ENCODE data around the gene RBP3. TPM values are rescaled to one million over a fixed set of nuclear protein-coding genes. Genes with fewer than 3 reads are reported as not detected.

The RBP3 gene
- total and polyA plus RNA-seq, 8 donors: not detected

- peak overlapping the region in 3 of 5 donors; percentile 20 to 48 (median 40) for H3K27ac ChIP-seq
- DNase-seq: peak; percentile 59 to 81
- TF ChIP-seq POLR2AphosphoS5 (IDR thresholded peaks at IDR 0.05): peak in 2 of 3 donors; percentile 5 to 54
- no peak for TF ChIP-seq POLR2A (IDR thresholded peaks at IDR 0.05)
- H3K4me1 ChIP-seq: peaks cover 22 to 42% (median 30%) of the 10 kb centered on the region in 4 donors
- no peak overlapping the region for H3K4me3 ChIP-seq
- intact Hi-C loops (cut with DNase I; ENCODE audit: low total_unique reads): loop anchor here (5.0 kb wide), 1 partner anchor 1098 kb away; no protein-coding TSS in a partner anchor
- no peaks in the 10 kb centered on the region for H3K36me3 ChIP-seq
- 43 to 73% (median 57%) methylated on average over 8 of the region's 8 CpGs for WGBS, 5 donors
- H3K27me3 ChIP-seq: peaks cover 0 to 23% (median 0%) of the 10 kb centered on the region in 3 donors
- H3K9me3 ChIP-seq: no peaks in the 10 kb centered on the region
Measured at GRCh38 chr10:47380341-47381102, 32.4 kb downstream of the RBP3 start.

DNA sequence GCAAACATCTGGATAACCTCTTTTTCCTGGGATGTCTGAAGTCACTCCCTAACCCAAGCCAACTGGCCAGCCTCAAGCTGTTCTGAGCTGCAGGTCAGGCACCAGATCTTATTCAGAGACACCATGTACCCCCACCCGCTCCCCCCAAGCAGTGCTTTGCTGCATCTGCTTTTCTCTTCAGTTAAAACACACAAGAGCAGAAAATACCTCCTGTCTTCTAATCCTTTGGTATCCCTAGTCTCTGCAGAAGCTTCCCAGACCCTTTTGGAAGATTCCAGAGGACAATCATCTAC lies 32.9 kb downstream of the RBP3 start:
- H3K27me3 ChIP-seq: peaks cover 0 to 22% (median 0%) of the 10 kb centered on the region in 3 donors
- H3K4me1 ChIP-seq: peaks cover 22 to 42% (median 30%) of the 10 kb centered on the region in 4 donors
- WGBS, 5 donors: 24 to 77% (median 48%) methylated on average over 1 of the region's 1 CpG
- no peaks in the 10 kb centered on the region for H3K9me3 ChIP-seq
- no peak overlapping the region for H3K4me3 ChIP-seq
- DNase-seq: no peak
- peak overlapping the region in 3 of 5 donors; percentile 20 to 48 (median 40) for H3K27ac ChIP-seq
- TF ChIP-seq POLR2A (IDR thresholded peaks at IDR 0.05): no peak
- H3K36me3 ChIP-seq: no peaks in the 10 kb centered on the region
- intact Hi-C loops (cut with DNase I; ENCODE audit: low total_unique reads): loop anchor here (5.0 kb wide), 1 partner anchor 1099 kb away; no protein-coding TSS in a partner anchor

DNA sequence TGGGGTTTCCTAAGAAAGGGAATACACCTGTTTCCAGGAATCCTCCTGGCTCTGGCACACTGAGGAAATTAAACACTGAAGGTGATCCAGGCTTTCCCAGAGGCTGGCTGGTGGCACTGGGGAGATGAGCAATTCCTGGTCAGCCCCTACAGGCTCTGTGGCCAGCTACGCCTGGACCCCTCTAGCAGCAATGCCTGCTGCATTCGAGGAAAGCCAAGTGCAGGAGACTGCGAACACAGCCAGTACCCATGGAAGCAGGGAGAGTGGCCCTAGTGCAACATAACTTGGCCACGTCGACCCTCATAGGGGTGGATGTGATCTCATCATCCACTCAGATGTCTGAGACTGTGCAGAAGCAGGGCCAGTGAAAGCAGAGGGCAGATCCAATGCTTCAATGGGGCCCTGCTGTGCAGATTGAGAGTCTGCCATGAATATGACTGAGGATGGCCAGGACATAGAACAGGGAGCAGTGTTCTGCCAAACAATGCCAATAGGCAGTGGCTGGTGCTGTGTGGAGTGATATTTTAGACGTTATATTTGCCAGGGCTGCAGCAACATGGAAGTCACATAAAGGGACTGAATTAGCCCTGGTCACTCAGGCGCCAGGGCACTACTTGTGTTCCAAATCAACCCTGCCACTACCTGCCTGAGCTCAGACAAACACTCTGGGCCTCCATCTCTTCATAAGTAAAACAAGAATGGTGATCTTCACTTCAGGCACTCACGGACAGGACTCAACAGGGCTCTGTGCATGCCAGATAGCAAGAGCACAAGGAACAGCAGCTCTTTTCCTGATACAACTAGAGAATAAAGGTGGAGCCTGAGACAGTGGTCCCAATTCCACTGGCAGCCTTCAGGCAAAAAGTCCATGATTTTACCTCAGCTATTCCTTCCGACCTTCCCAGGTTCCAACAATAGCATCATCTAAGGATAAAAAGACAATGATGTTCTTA lies 33.5 kb downstream of the RBP3 start:
- Histone ChIP-seq H3K4me3 (no peak overlapping the region), H3K27me3 (peaks cover 0 to 15% (median 0%) of the 10 kb centered on the region in 3 donors), H3K9me3 (no peaks in the 10 kb centered on the region), H3K4me1 (peaks cover 22 to 41% (median 30%) of the 10 kb centered on the region in 4 donors), H3K36me3 (no peaks in the 10 kb centered on the region), H3K27ac (peak overlapping the region in 3 of 5 donors; percentile 20 to 48 (median 40))
- intact Hi-C loops (cut with DNase I; ENCODE audit: low total_unique reads): loop anchor here (5.0 kb wide), 1 partner anchor 1099 kb away; no protein-coding TSS in a partner anchor
- WGBS, 5 donors: 74 to 91% (median 77%) methylated on average over 5 to 9 of the region's 9 CpGs
- TF ChIP-seq EP300 (IDR thresholded peaks at IDR 0.05) (no peak), POLR2A (IDR thresholded peaks at IDR 0.05) (no peak), POLR2AphosphoS5 (IDR thresholded peaks at IDR 0.05) (no peak), CTCF (IDR thresholded peaks at IDR 0.05) (no peak)
- peak in 1 of 2 donors; percentile 9 for DNase-seq

DNA sequence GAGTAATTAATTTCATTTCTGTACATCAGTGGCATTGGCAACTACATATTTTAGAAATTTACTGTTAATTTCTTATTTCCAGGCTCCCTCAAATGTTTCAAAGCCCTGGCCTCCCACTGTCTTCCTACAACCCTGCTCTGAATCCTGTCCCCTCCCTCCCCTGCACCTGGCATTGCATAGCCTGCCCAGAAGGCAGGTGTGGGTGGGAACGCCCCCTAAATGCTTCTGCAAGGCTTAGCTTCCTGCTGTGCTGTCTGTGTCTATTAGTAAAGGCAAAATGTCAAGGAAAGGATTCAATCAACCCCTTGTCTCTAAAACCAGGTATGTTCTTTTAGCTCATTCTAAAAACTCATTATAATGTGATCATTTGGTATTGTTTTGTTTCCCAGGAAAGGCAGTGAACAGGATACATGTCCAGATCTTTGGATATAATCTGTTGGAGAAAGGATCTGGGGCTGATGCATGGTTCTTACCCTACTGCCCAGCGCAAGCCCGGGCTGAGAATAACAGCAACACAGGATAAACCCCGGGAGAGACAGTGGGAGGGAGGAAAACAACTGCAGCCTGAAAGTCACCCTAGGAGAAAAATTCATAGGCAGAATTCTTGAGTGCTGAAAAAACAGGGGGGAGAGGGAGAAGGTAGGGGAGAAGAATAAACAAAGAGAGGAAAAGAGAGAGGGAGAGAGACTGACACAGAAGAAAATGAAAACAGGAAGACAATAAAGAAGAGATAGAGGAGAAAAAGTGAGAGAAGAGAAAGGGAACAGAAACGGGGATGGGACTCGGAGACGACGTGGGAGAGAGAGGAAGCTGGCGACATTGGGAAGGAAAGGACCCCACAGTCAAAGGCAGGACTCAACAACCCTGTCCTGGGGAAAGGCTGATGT lies 35.3 kb downstream of the RBP3 start:
- Histone ChIP-seq H3K27me3 (no peaks in the 10 kb centered on the region), H3K36me3 (no peaks in the 10 kb centered on the region), H3K4me3 (peak overlapping the region; percentile 74 to 83 (median 77)), H3K4me1 (peaks cover 22 to 34% (median 25%) of the 10 kb centered on the region in 4 donors), H3K27ac (peak overlapping the region in 3 of 5 donors; percentile 74 to 87 (median 87)), H3K9me3 (no peaks in the 10 kb centered on the region)
- 15 to 21% (median 17%) methylated on average over 9 of the region's 9 CpGs for WGBS, 5 donors
- no peak for TF ChIP-seq EP300 (IDR thresholded peaks at IDR 0.05)
- no peak for TF ChIP-seq POLR2AphosphoS5 (IDR thresholded peaks at IDR 0.05)
- TF ChIP-seq CTCF (IDR thresholded peaks at IDR 0.05): no peak
- no peak for TF ChIP-seq POLR2A (IDR thresholded peaks at IDR 0.05)
- DNase-seq: peak; percentile 16 to 49
- intact Hi-C loops (cut with DNase I; ENCODE audit: low total_unique reads): loop anchor here (5.0 kb wide), 1 partner anchor 1101 kb away; no protein-coding TSS in a partner anchor

Measured in stomach (tissue), 9 donors.